MM.1S (cell line): Measurements from ENCODE around the gene ZBTB46.

ENCODE experiments used
- CTCF ChIP-seq: fragments of 300-600 bp; sonication (generic); IDR thresholded peaks from 2 replicates; pipeline ENCODE4 v1.5.1; 2016; ENCODE audit warnings: antibody characterized with exemption, low read length, mixed read lengths
- EZH2 ChIP-seq: fragments of 300-600 bp; sonication (generic); optimal IDR thresholded peaks from 2 replicates; pipeline ENCODE3; 2017; ENCODE audit warnings: low read depth, mild to moderate bottlenecking, antibody characterized with exemption, low read length, mixed read lengths
- EZH2phosphoT487 ChIP-seq: fragments of 300-600 bp; sonication (generic); IDR thresholded peaks from 2 replicates; pipeline ENCODE4 v1.6.1; 2018; ENCODE audit warnings: antibody characterized with exemption, low read length

GRCh38 chr20:63787302-63787701 lies 43.8 kb downstream of the ZBTB46 start:
- TF ChIP-seq CTCF (no peak), EZH2 (no peak), EZH2phosphoT487 (no peak)
